Common myeloid progenitor, CD34-positive (primary cell): ENCODE measurements around the gene TRPM2.
"Not testable (repeated sequence)": the region's sequence is repeated elsewhere in the genome, so short reads cannot be mapped to it uniquely, and the experiment has no call there.

Experiments
- CTCF ChIA-PET: fragments of 350-600 bp; sonication (Branson Sonifier 250); formaldehyde crosslinking; loops from one replicate; lab custom pipeline; 2021; ENCODE audit warnings: antibody characterized with exemption; lab: Charles Lee
- POLR2A ChIA-PET: fragments of 350-600 bp; sonication (Branson Sonifier 250); formaldehyde crosslinking; loops from one replicate; lab custom pipeline; 2021; ENCODE audit warnings: antibody characterized with exemption; lab: Charles Lee
- DNase-seq, 3 donors: peaks; one replicate each; pipeline versions ENCODE4 v3.0.0 to v3.0.0-alpha.2; 2013
- H3K27ac ChIP-seq, 2 experiments: 1 replicate in 1 of 2; 2 replicates in 1 of 2; pipeline ENCODE4 v1.7.0; 2013; ENCODE audit warnings: inconsistent platforms in 2 of 2, low read length in 2 of 2, mild to moderate bottlenecking in 2 of 2, low read depth in 1 of 2, moderate library complexity in 1 of 2; ENCODE audit not compliant: severe bottlenecking in 2 of 2, insufficient read depth in 1 of 2, poor library complexity in 1 of 2
- H3K27me3 ChIP-seq, 5 experiments: replicated peaks in 2 of 5; 1 replicate in 3 of 5; 2 replicates in 2 of 5; pipeline versions ENCODE4 v1.6.1 to v1.7.0; 2013; ENCODE audit warnings: low read length in 4 of 5, mild to moderate bottlenecking in 2 of 5, moderate library complexity in 2 of 5, inconsistent platforms in 1 of 5; ENCODE audit not compliant: insufficient read depth in 5 of 5, control insufficient read depth in 4 of 5
- H3K36me3 ChIP-seq, 4 experiments: 1 replicate in 2 of 4; 2 replicates in 2 of 4; pipeline versions ENCODE4 v1.6.1 to v1.7.0; 2013; ENCODE audit warnings: low read length in 3 of 4, control low read depth in 1 of 4, mild to moderate bottlenecking in 1 of 4; ENCODE audit not compliant: control insufficient read depth in 4 of 4, insufficient read depth in 4 of 4
- H3K4me1 ChIP-seq, 4 experiments: 1 replicate in 3 of 4; 2 replicates in 1 of 4; pipeline versions ENCODE4 v1.6.1 to v1.7.1; 2013; ENCODE audit warnings: low read length in 3 of 4, mild to moderate bottlenecking in 3 of 4, control low read depth in 1 of 4, inconsistent platforms in 1 of 4, moderate library complexity in 1 of 4; ENCODE audit not compliant: control insufficient read depth in 4 of 4, insufficient read depth in 4 of 4; ENCODE audit errors: control extremely low read depth in 1 of 4
- H3K4me3 ChIP-seq, 7 experiments: 1 replicate in 4 of 7; 2 replicates in 3 of 7; pipeline versions ENCODE4 v1.5.1 to v1.7.0; 2013; ENCODE audit warnings: mild to moderate bottlenecking in 7 of 7, low read length in 6 of 7, moderate library complexity in 6 of 7, inconsistent platforms in 2 of 7, low read depth in 2 of 7, control low read depth in 1 of 7; ENCODE audit not compliant: insufficient read depth in 4 of 7, control insufficient read depth in 1 of 7; ENCODE audit errors: extremely low read depth in 1 of 7
- H3K9me3 ChIP-seq, 5 experiments: 1 replicate in 4 of 5; 2 replicates in 1 of 5; pipeline versions ENCODE4 v1.6.1 to v1.7.1; 2013; ENCODE audit warnings: low read length in 4 of 5, mild to moderate bottlenecking in 2 of 5, inconsistent platforms in 1 of 5, low read depth in 1 of 5, moderate library complexity in 1 of 5; ENCODE audit not compliant: control insufficient read depth in 4 of 5, insufficient read depth in 2 of 5; ENCODE audit errors: control extremely low read depth in 1 of 5
- WGBS: methylation state at CpG from one replicate; pipeline ENCODE4 v1.1.5; 2013; ENCODE audit not compliant: insufficient coverage; 5-methylcytosine and 5-hydroxymethylcytosine counted together

TRPM2 gene

DNA sequence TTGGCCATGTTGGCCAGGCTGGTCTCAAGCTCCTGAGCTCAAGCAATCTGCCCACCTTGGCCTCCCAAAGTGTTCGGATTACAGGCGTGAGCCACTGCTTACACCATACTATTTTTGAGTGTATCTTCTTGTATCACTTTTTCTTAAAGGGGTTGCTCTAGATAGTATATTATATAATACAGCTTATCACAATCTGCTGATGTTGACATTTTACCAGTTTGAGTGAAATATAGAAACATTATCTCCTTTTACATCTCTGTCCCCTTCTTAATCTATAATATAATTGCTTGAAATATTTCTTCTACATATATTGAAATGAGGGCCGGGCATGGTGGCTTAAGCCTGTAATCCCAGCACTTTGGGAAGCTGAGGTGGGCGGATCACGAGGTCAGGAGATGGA, 8.5 kb downstream of the TRPM2 start:
- DNase-seq, H3K27ac ChIP-seq, H3K4me3 ChIP-seq, H3K27me3 ChIP-seq, POLR2A ChIA-PET, H3K9me3 ChIP-seq, H3K36me3 ChIP-seq: not testable (repeated sequence)
- peaks cover 0 to 16% (median 10%) of the 10 kb centered on the region in 4 experiments for H3K4me1 ChIP-seq
- CTCF ChIA-PET, result interaction anchor here (1.2 kb wide), 1 partner anchor 10 kb away, joined by 3 read pairs; no protein-coding TSS in a partner anchor
- no CpG with 5 or more reads among the region's 5 CpGs for WGBS

DNA sequence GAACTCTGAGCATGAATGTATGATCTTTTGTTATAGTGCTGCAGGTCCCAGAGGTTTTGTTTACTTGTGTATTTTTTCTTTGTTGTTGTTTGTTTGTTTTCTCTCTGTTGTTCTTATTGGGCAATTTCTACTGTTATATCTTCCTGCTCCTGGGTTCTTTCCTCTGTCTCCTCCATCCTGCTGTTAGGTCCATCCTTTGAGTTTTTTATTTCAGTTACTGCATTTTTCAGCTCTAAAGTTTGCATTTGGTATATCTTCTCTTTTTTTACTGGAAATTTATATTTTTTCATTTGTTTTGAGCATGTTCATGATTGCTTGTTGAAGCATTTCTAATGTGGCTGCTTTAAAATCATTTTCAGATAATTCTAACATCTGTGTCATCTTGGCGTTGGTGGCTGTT, 9.9 kb downstream of the TRPM2 start:
- CTCF ChIA-PET, result no interaction called here

DNA sequence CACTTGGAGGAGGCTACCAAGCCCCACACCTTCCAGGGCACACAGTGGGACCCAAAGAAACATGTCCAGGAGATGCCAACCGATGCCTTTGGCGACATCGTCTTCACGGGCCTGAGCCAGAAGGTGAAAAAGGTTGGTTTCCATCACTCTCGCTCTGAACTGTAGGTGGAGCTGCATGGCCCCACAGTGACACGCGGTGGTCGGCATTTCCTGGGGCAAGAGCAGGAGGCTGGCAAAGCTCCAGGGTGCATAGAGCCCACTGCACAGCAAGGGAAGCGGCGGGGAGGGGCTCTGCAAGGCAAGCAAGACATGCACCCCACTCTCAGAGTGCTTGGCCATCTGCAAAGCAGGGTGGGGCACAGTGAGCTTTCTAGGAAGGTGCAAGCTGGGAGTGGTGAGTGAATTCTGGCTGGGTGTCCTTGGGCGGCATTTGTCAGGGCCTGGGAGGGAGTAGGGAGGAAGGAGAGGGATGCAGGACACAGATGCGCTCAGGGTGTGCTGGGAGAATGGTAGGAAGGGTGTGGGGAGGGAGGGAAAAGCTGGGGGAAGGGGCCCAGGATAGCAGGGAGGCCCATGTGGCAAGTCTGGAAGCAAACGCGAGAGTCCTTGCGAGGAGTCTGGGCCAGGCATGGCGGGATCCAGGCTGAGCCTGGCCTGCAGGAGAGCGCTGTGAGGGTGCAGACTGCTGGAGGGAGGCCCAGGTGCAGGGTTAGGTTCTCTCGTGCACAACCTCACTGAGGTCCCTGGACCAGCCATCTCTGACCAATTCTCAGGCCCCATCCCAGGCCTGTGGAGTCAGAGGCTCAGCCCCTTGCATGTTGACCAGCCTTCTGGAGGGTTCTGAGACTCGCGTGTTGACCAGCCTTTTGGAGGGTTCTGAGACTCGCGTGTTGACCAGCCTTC, 11.0 kb downstream of the TRPM2 start:
- Histone ChIP-seq H3K9me3 (peaks cover 0 to 8% (median 4%) of the 10 kb centered on the region in 5 experiments), H3K27me3 (peaks cover 0 to 8% (median 0%) of the 10 kb centered on the region in 5 experiments), H3K36me3 (peaks cover 0 to 4% (median 0%) of the 10 kb centered on the region in 4 experiments), H3K4me3 (no peak overlapping the region), H3K27ac (no peak overlapping the region), H3K4me1 (peaks cover 0 to 12% (median 10%) of the 10 kb centered on the region in 4 experiments)
- DNase-seq, result no peak
- ChIA-PET POLR2A (no interaction called here), CTCF (interaction anchor here (0.7 kb wide), 1 partner anchor 11 kb away, joined by 3 read pairs; the partner anchor contains the start of gene TRPM2)
- 86% methylated on average over 18 of the region's 22 CpGs for WGBS

More for the DNA sequence above, 9.9 kb downstream of the TRPM2 start:
- Histone ChIP-seq H3K4me1 (peaks cover 0 to 16% (median 9%) of the 10 kb centered on the region in 4 experiments), H3K4me3 (no peak overlapping the region), H3K27ac (no peak overlapping the region), H3K9me3 (peaks cover 0 to 8% (median 4%) of the 10 kb centered on the region in 5 experiments), H3K27me3 (no peaks in the 10 kb centered on the region), H3K36me3 (peaks cover 0 to 4% (median 0%) of the 10 kb centered on the region in 4 experiments)
- POLR2A ChIA-PET, result no interaction called here
- no CpG with 5 or more reads among the region's 1 CpG for WGBS
- DNase-seq, result no peak

DNA sequence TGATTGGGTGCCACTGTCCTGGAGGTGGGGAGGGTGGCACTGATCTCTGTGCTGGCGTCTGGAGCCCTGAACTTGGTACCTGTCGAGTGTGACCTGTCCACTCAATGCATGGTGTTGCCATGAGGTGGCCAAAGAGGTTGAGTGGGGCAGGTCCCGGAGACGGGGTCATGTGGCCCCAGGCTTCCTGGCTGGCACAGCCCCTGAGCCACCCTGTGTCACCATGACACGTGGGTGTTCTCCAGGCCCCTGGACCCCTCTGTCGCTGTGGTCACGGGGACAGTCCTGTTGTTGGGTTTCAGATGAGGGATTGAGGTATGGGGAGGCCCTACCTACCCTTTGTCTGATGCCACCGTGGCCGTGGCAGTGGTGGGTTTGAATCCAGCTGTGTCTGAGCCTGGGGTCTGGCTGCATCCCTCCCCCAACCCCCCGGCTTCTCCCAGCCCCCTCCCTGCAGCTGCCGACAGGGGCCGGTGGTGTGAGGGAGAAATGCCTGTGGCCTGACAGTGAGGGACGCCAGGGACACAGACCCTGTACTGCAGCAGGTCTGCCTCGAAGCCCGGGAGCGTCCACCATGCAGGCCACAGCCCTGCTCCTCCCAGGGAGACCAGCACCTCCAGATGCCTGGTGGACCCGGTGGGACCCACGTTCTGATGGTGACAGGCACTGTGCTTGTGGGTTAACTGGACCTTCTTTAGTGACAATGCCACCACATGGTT, 12.0 kb downstream of the TRPM2 start:
- no peak for DNase-seq
- ChIA-PET CTCF (no interaction called here), POLR2A (no interaction called here)
- Histone ChIP-seq H3K36me3 (peaks cover 0 to 4% (median 0%) of the 10 kb centered on the region in 4 experiments), H3K27ac (no peak overlapping the region), H3K9me3 (peaks cover 0 to 8% (median 4%) of the 10 kb centered on the region in 5 experiments), H3K27me3 (peaks cover 0 to 14% (median 0%) of the 10 kb centered on the region in 5 experiments), H3K4me1 (peaks cover 0 to 13% (median 10%) of the 10 kb centered on the region in 4 experiments), H3K4me3 (no peak overlapping the region)
- 97% methylated on average over 12 of the region's 18 CpGs for WGBS

DNA sequence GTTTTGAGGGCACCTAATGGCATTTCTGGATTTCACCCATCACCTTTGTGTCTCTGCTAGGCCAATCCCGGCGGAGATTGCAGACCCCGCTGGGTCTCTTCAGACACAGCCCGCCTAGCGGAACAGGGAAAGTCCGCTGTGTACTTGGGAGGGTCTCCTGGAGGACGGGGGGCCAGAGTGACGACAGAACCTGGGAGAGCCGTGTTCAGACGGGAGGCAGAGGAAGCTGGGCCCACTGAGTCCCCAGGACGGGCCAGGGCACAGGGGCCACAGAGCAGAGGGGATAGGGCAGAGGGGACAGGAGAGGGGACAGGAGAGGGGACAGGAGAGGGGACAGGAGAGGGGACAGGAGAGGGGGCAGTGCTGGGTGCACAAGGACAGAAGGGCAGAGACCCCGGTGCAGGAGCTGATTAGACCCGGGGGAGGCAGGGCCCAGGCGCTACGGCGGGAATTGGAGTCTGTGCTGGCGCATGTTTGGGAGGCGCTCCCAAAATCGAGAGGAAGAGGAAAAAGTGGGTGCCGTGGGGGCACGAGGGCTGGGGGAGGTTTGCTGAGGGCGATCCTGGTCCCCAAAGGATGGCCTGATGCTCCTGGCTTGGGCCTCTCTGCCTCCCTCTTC, 12.7 kb downstream of the TRPM2 start:
- CTCF ChIA-PET, result no interaction called here

DNA sequence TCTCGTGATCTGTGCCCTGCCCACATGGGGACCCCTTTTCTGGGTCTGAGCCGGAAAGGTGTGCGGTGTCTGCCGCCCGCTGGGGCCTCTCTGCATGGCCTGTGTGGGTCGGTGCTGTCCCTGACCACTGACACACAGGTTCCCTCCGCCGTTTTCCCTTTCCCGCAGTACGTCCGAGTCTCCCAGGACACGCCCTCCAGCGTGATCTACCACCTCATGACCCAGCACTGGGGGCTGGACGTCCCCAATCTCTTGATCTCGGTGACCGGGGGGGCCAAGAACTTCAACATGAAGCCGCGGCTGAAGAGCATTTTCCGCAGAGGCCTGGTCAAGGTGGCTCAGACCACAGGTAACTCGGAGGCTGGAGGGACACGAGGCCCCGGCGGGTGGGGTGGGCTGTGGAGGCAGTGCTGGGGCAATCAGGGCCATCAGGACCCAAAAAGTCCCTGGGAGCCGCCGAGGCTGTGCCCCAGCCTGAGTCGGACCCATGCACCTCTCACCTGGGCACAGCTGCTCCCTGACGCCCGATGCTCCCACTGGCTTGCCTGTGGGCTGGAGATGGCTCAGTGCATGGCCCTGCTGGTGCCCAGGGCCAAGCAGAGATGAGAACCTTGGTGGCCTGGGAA, 13.3 kb downstream of the TRPM2 start:
- Histone ChIP-seq H3K27me3 (peaks cover 0 to 16% (median 0%) of the 10 kb centered on the region in 5 experiments), H3K4me1 (peaks cover 0 to 10% (median 6%) of the 10 kb centered on the region in 4 experiments), H3K27ac (no peak overlapping the region), H3K9me3 (peaks cover 0 to 11% (median 4%) of the 10 kb centered on the region in 5 experiments), H3K36me3 (peaks cover 0 to 4% (median 1%) of the 10 kb centered on the region in 4 experiments), H3K4me3 (no peak overlapping the region)
- WGBS, result 95% methylated on average over 26 of the region's 28 CpGs
- CTCF ChIA-PET, result no interaction called here
- POLR2A ChIA-PET, result no interaction called here
- DNase-seq, result no peak

More for the DNA sequence above, 12.7 kb downstream of the TRPM2 start:
- WGBS, result 99% methylated on average over 17 of the region's 22 CpGs
- Histone ChIP-seq H3K4me3 (no peak overlapping the region), H3K36me3 (peaks cover 0 to 4% (median 0%) of the 10 kb centered on the region in 4 experiments), H3K27ac (no peak overlapping the region), H3K27me3 (peaks cover 0 to 16% (median 0%) of the 10 kb centered on the region in 5 experiments), H3K4me1 (peaks cover 0 to 10% (median 6%) of the 10 kb centered on the region in 4 experiments), H3K9me3 (peaks cover 0 to 8% (median 4%) of the 10 kb centered on the region in 5 experiments)
- no peak for DNase-seq
- POLR2A ChIA-PET, result no interaction called here
